COLO829 (cell line): Measurements from ENCODE around the gene ARHGEF28.

Source experiments
- DNase-seq: peaks from one replicate; pipeline ENCODE4 v3.0.0; 2012; ENCODE audit warnings: low spot score

Gene ARHGEF28

GRCh38 chr5:73654171-73654811 lies 28.3 kb downstream of the ARHGEF28 start:
- DNase-seq: no peak

- DNase-seq: peak; percentile 13
These were observed 28.9 kb downstream of the ARHGEF28 start for GRCh38 chr5:73654819-73655318.

- DNase-seq: no peak
These were observed 29.6 kb downstream of the ARHGEF28 start for GRCh38 chr5:73655521-73656160.

- DNase-seq: no peak
These were observed 35.8 kb downstream of the ARHGEF28 start for GRCh38 chr5:73661753-73662152.

GRCh38 chr5:73663161-73663859 lies 37.3 kb downstream of the ARHGEF28 start:
- DNase-seq: no peak

GRCh38 chr5:73663860-73664240 lies 37.9 kb downstream of the ARHGEF28 start:
- DNase-seq: no peak

GRCh38 chr5:73664796-73665195 lies 38.8 kb downstream of the ARHGEF28 start:
- no peak for DNase-seq

GRCh38 chr5:73666891-73667290 lies 40.9 kb downstream of the ARHGEF28 start:
- DNase-seq: no peak

- DNase-seq: no peak
These were observed 42.0 kb downstream of the ARHGEF28 start for GRCh38 chr5:73668017-73668416.

- DNase-seq: no peak
These were observed 42.6 kb downstream of the ARHGEF28 start for GRCh38 chr5:73668486-73669111.

- no peak for DNase-seq
These were observed 44.7 kb downstream of the ARHGEF28 start for GRCh38 chr5:73670731-73671130.

GRCh38 chr5:73672132-73672531 lies 46.1 kb downstream of the ARHGEF28 start:
- no peak for DNase-seq

GRCh38 chr5:73673161-73673591 lies 47.2 kb downstream of the ARHGEF28 start:
- DNase-seq: no peak

GRCh38 chr5:73674669-73675004 lies 48.6 kb downstream of the ARHGEF28 start:
- DNase-seq: no peak

GRCh38 chr5:73678322-73678740 lies 52.3 kb downstream of the ARHGEF28 start:
- no peak for DNase-seq

- no peak for DNase-seq
These were observed 52.8 kb downstream of the ARHGEF28 start for GRCh38 chr5:73678807-73679206.

GRCh38 chr5:73682176-73682575 lies 56.2 kb downstream of the ARHGEF28 start:
- no peak for DNase-seq

- DNase-seq: no peak
These were observed 58.7 kb downstream of the ARHGEF28 start for GRCh38 chr5:73684691-73685090.

GRCh38 chr5:73686912-73687311 lies 60.9 kb downstream of the ARHGEF28 start:
- DNase-seq: no peak

- no peak for DNase-seq
These were observed 61.4 kb downstream of the ARHGEF28 start for GRCh38 chr5:73687357-73687756.

GRCh38 chr5:73690015-73690414 lies 64.0 kb downstream of the ARHGEF28 start:
- DNase-seq: no peak

GRCh38 chr5:73691302-73692080 lies 65.5 kb downstream of the ARHGEF28 start:
- no peak for DNase-seq
